Ishikawa (cell line): ENCODE measurements around the gene TMEM128.

Experiments used
- CEBPB ChIP-seq: IDR thresholded peaks from 2 replicates; pipeline ENCODE4 v1.6.1; 2012
- EGR1 ChIP-seq: IDR thresholded peaks from 2 replicates; pipeline ENCODE4 v1.6.1; 2012
- TAF1 ChIP-seq: IDR thresholded peaks from 2 replicates; pipeline ENCODE4 v1.6.1; 2012; ENCODE audit warnings: low read depth, mild to moderate bottlenecking
- YY1 ChIP-seq: IDR thresholded peaks from 2 replicates; pipeline ENCODE4 v1.6.1; 2012; ENCODE audit warnings: low read depth
- ZBTB7A ChIP-seq: IDR thresholded peaks from 2 replicates; pipeline ENCODE4 v1.6.1; 2012; ENCODE audit warnings: low read depth
- TF ChIP-seq, protein P1 (sequence below): IDR thresholded peaks from 2 replicates; pipeline ENCODE4 v1.6.1; 2012

DNA sequence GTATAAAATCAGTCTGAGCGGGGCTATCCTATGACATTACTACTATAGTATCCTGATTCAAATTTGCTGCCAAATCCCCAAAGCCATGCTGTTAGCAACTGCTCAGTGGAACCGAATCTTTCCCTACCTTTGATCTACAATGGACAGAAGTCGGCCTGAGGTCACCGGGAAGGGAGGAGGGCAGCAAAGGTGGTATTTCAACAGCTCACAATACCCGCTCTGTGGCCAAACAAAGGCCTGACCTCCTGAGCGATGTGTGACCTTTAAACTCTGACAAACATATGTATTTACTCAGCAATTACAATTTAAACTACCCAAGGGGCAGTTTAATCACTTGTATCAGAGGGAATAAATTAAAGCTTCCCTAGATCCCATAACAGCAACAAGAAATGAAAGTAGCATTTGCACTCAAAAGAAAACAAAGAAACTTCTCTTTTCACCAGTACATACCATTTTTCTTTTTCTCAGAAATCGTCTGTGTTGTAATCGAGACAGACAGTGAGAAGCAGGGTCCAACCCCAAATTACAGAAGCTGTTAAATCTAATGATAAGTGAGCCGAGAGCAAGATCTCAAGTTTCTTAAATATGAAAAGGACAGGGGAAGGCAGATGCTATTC is 11.6 kb upstream of the TMEM128 start:
- TF ChIP-seq YY1: no peak
- TF ChIP-seq EGR1: no peak
- no peak for TF ChIP-seq CEBPB
- TF ChIP-seq ZBTB7A: no peak
- no peak for TF ChIP-seq TAF1
- TF ChIP-seq, protein P1, sequence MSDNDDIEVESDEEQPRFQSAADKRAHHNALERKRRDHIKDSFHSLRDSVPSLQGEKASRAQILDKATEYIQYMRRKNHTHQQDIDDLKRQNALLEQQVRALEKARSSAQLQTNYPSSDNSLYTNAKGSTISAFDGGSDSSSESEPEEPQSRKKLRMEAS: no peak
